BJ (cell line): ENCODE results near the gene MYO1A. TPM values are rescaled to one million over a fixed set of nuclear protein-coding genes. Genes with fewer than 3 reads are reported as not detected.
"Not testable (repeated sequence)": the region's sequence is repeated elsewhere in the genome, so short reads cannot be mapped to it uniquely, and the experiment has no call there.

ENCODE experiments used
- CTCF ChIA-PET: fragments of 350-600 bp; formaldehyde crosslinking; extraction: SDS; loops from one replicate; lab custom pipeline; 2021; ENCODE audit warnings: antibody characterized with exemption, inconsistent platforms; lab: Yijun Ruan, JAX
- POLR2A ChIA-PET: fragments of 300-600 bp; sonication (Branson Sonifier 250); formaldehyde crosslinking; extraction: SDS; loops from one replicate; lab custom pipeline; 2021; ENCODE audit warnings: antibody characterized with exemption; lab: Charles Lee
- DNase-seq: peaks from one replicate; pipeline ENCODE4 v3.0.0-alpha.2; 2011; ENCODE audit warnings: low read depth
- H3K27me3 ChIP-seq: 2 replicates; pipeline ENCODE4 v1.6.0; 2011; ENCODE audit warnings: low read length; ENCODE audit not compliant: control insufficient read depth, insufficient read depth
- H3K36me3 ChIP-seq: 2 replicates; pipeline ENCODE4 v1.5.1; 2011; ENCODE audit warnings: low read length; ENCODE audit not compliant: control insufficient read depth, insufficient read depth
- H3K4me3 ChIP-seq: 2 replicates; pipeline ENCODE4 v1.5.1; 2011; ENCODE audit warnings: low read depth, mild to moderate bottlenecking, control low read depth, low read length
- polyA plus RNA-seq: library from polyadenylated mRNA; depleted of rRNA; stranded (reverse); fragments of >200 nt; gene quantifications from 2 replicates; pipeline ENCODE4 v1.2.3, GENCODE V29; 2011; rRNA removed
- TF ChIP-seq, protein P1 (sequence below): IDR thresholded peaks from 2 replicates; pipeline ENCODE4 v1.5.1; 2011; ENCODE audit warnings: low read depth, mild to moderate bottlenecking, control low read depth, inconsistent platforms, low read length, moderate library complexity; ENCODE audit not compliant: insufficient read depth

The MYO1A gene
- polyA plus RNA-seq, 1 experiment, result 0.15 TPM

DNA sequence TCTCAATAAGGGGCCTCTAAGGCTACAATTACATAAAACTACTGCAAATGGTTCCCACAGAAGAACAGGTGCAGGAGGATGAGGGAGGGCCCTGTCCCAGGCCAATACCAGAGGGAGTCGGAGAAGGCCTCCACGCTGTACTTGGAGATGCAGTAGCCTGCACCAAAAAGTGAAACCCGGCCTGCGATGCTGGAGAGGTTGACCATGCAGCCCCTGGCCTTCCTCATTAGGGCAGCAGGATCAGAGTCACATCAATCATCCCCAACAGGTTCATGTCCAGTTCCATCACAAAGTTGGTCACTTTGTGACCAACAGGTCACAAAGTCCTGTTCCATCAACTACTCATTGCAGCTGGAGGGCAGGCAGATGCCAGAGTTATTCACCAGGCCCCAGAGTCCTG, 66.5 kb downstream of the MYO1A start:
- ChIA-PET CTCF (interaction anchor here (0.6 kb wide), 1 partner anchor 133 kb away, joined by 3 read pairs; no protein-coding TSS in a partner anchor), POLR2A (no interaction called here)
- no peak for DNase-seq
- TF ChIP-seq, protein P1, sequence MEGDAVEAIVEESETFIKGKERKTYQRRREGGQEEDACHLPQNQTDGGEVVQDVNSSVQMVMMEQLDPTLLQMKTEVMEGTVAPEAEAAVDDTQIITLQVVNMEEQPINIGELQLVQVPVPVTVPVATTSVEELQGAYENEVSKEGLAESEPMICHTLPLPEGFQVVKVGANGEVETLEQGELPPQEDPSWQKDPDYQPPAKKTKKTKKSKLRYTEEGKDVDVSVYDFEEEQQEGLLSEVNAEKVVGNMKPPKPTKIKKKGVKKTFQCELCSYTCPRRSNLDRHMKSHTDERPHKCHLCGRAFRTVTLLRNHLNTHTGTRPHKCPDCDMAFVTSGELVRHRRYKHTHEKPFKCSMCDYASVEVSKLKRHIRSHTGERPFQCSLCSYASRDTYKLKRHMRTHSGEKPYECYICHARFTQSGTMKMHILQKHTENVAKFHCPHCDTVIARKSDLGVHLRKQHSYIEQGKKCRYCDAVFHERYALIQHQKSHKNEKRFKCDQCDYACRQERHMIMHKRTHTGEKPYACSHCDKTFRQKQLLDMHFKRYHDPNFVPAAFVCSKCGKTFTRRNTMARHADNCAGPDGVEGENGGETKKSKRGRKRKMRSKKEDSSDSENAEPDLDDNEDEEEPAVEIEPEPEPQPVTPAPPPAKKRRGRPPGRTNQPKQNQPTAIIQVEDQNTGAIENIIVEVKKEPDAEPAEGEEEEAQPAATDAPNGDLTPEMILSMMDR, result no peak
- Histone ChIP-seq H3K36me3 (no peaks in the 10 kb centered on the region), H3K27me3 (no peaks in the 10 kb centered on the region), H3K4me3 (no peak overlapping the region)

DNA sequence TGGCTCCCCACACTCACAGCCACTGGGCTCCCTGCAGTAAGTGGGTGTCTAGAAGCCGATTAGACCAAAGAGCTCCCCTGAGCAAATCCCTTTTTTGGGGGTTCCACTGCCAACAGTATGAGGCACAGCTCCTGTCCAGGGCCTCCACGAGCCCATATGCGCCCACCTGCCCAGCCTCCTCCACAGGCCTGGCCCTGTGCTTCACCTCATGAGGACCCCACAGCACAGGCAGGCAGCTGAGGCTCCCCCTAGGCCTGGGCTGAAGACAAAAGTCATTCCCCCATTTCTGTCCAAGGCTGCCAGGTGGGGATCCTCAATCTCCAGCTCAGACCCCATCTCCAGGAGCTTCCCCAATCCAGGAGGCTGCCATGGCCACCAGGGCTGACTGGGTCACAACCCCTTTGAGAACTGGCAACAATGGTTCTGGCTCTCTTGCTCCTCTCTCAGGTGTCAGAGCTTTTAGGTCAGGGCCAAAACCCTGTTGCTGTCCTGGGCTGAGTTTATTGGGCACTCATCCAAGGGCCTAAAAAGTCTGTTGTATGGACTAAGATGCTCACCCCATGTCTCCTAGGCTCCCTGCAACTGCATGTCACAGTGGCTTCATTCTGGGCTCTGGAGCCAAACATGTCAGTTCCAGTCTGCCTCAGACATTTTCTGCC, 67.2 kb downstream of the MYO1A start:
- DNase-seq, CTCF ChIA-PET, POLR2A ChIA-PET, H3K36me3 ChIP-seq, H3K27me3 ChIP-seq, H3K4me3 ChIP-seq: not testable (repeated sequence)

DNA sequence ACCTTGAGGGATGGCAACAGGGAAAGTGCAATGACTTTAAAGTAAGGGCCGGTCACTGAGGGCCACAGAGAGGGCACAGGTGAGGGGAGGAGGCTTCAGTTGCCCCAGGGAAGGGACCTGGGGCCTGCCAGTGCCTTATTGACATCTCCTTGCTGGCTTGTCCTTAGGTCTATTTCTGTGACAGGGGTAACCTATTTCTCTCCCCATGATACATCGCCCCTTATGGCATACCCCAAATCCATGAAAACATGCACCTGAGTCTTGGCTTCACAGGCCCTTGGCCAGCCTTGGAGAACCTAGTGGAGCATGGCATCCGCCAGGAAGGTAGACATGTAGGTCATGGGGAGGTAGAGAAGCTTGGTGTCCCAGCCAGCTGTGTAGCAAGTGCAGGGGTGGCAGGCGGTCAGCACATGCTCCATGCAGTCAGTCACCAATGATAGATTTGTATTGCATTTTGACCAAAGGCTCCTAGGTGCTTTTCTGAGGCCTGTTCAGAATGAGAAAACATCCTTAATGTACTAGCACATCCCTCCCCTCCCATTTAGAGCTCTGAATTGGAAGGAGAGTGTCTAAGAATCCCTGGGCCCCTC, 68.9 kb downstream of the MYO1A start:
- H3K4me3 ChIP-seq, result no peak overlapping the region
- no peaks in the 10 kb centered on the region for H3K27me3 ChIP-seq
- no peak for DNase-seq
- TF ChIP-seq, protein P1, result no peak
- ChIA-PET POLR2A (no interaction called here), CTCF (interaction anchor here (0.6 kb wide), 1 partner anchor 20 kb away, joined by 3 read pairs; no protein-coding TSS in a partner anchor)
- no peaks in the 10 kb centered on the region for H3K36me3 ChIP-seq

DNA sequence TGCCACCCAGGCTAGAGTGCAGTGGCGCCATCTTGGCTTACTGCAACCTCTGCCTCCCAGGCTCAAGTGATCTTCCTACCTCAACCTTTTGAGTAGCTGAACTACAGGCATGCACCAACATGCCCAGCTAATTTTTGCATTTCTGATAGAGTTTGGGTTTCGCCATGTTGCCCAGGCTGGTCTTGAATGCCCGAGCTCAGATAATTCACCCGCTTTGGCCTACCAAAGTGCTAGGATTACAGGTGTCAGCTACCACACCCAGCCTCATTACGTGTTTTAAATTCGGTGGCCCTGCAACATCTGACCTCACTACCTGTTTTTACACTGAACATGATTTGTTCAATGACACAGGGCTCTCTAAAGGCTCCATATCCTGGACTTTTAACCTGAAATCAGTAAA, 69.7 kb downstream of the MYO1A start:
- ChIA-PET CTCF (no interaction called here), POLR2A (no interaction called here)

DNA sequence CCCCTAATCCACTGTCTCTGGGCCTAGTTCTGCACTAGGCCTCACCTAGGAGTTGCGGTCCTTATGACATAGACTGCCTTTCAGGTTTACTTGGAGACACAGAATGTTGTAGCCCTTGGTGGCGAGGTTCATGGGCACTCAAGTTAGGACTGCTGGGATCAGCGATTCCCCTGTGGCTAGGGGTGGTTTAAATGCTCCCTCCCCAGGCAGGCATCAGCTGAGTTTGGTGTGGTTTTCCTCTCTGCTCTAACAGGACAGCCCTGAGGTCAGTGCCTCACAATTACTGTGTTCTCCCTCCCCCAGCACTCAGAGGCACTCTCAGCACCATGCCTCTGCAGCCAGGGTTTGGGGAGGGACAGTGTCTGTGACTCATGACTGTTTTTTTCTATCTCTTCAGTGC, 70.3 kb downstream of the MYO1A start:
- Histone ChIP-seq H3K36me3 (no peaks in the 10 kb centered on the region), H3K4me3 (no peak overlapping the region), H3K27me3 (no peaks in the 10 kb centered on the region)
- no peak for DNase-seq
- ChIA-PET POLR2A (no interaction called here), CTCF (no interaction called here)
- TF ChIP-seq, protein P1, result no peak

More for the DNA sequence above, 69.7 kb downstream of the MYO1A start:
- no peak for DNase-seq
- Histone ChIP-seq H3K27me3 (no peaks in the 10 kb centered on the region), H3K36me3 (no peaks in the 10 kb centered on the region), H3K4me3 (no peak overlapping the region)
- TF ChIP-seq, protein P1, result no peak

Other genes with a start within 250 kb of the MYO1A start
- gene SDR9C7, start 115.7 kb downstream of the MYO1A start, polyA plus RNA-seq, result not detected in 2 replicates
- gene RDH16, start 92.5 kb downstream of the MYO1A start, polyA plus RNA-seq, result 0.07 TPM in 2 replicates
- gene ZBTB39, start 43.6 kb downstream of the MYO1A start, polyA plus RNA-seq, result 3.9 and 4.2 TPM in 2 replicates
- not detected in 2 replicates for gene TAC3, start 33.6 kb downstream of the MYO1A start, polyA plus RNA-seq
- gene NEMP1, start 28.7 kb upstream of the MYO1A start, polyA plus RNA-seq, result 6.7 and 12.0 TPM in 2 replicates
- gene NAB2, start 39.0 kb upstream of the MYO1A start, polyA plus RNA-seq, result 41.7 and 50.2 TPM in 2 replicates
- gene STAT6, start 61.2 kb upstream of the MYO1A start, polyA plus RNA-seq, result 110 and 177 TPM in 2 replicates
- 58.5 and 117 TPM in 2 replicates for gene LRP1, start 78.4 kb upstream of the MYO1A start, polyA plus RNA-seq
- gene LRP1-AS, start 97.5 kb upstream of the MYO1A start, polyA plus RNA-seq, result not detected in 2 replicates
- 1.4 and 2.8 TPM in 2 replicates for gene NXPH4, start 166.7 kb upstream of the MYO1A start, polyA plus RNA-seq
- gene SHMT2, start 179.6 kb upstream of the MYO1A start, polyA plus RNA-seq, result 299 and 550 TPM in 2 replicates
- gene STAC3, start 201.1 kb upstream of the MYO1A start, polyA plus RNA-seq, result 0.12 and 0.48 TPM in 2 replicates